ENCODE results near the gene TRIM45. TPM values are rescaled to one million over a fixed set of nuclear protein-coding genes. Genes with fewer than 3 reads are reported as not detected.

The TRIM45 gene
- total RNA-seq, 1 donor from 2014 or later = 5.6 TPM

GRCh38 chr1:117143871-117144270 lies 22.3 kb upstream of the TRIM45 start:
- DNase-seq (ENCODE audit: extremely low spot score in 2 of 2) = no peak

GRCh38 chr1:117143172-117143571 lies 21.6 kb upstream of the TRIM45 start:
- DNase-seq (ENCODE audit: extremely low spot score in 2 of 2) = no peak
- H3K4me1 ChIP-seq = peaks cover 16% of the 10 kb centered on the region
- TF ChIP-seq, protein P1, sequence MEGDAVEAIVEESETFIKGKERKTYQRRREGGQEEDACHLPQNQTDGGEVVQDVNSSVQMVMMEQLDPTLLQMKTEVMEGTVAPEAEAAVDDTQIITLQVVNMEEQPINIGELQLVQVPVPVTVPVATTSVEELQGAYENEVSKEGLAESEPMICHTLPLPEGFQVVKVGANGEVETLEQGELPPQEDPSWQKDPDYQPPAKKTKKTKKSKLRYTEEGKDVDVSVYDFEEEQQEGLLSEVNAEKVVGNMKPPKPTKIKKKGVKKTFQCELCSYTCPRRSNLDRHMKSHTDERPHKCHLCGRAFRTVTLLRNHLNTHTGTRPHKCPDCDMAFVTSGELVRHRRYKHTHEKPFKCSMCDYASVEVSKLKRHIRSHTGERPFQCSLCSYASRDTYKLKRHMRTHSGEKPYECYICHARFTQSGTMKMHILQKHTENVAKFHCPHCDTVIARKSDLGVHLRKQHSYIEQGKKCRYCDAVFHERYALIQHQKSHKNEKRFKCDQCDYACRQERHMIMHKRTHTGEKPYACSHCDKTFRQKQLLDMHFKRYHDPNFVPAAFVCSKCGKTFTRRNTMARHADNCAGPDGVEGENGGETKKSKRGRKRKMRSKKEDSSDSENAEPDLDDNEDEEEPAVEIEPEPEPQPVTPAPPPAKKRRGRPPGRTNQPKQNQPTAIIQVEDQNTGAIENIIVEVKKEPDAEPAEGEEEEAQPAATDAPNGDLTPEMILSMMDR (IDR thresholded peaks at IDR 0.05) = no peak
- TF ChIP-seq POLR2A (IDR thresholded peaks at IDR 0.05) (no peak), POLR2AphosphoS5 (IDR thresholded peaks at IDR 0.05; ENCODE audit: insufficient read depth in 1 of 2, low read depth in 1 of 2) (no peak)
- no peaks in the 10 kb centered on the region for H3K9me3 ChIP-seq
- H3K27me3 ChIP-seq = no peaks in the 10 kb centered on the region
- H3K36me3 ChIP-seq = no peaks in the 10 kb centered on the region
- no peak overlapping the region for H3K27ac ChIP-seq
- H3K4me3 ChIP-seq = no peak overlapping the region
- intact Hi-C loops (cut with DNase I) = no loop called here

More at GRCh38 chr1:117143871-117144270, 22.3 kb upstream of the TRIM45 start:
- intact Hi-C loops (cut with DNase I) = no loop called here
- Histone ChIP-seq H3K4me1 (peaks cover 21% of the 10 kb centered on the region), H3K9me3 (no peaks in the 10 kb centered on the region), H3K27me3 (no peaks in the 10 kb centered on the region), H3K36me3 (no peaks in the 10 kb centered on the region), H3K4me3 (no peak overlapping the region), H3K27ac (no peak overlapping the region)
- TF ChIP-seq POLR2A (IDR thresholded peaks at IDR 0.05) (no peak), POLR2AphosphoS5 (IDR thresholded peaks at IDR 0.05; ENCODE audit: insufficient read depth in 1 of 2, low read depth in 1 of 2) (no peak)
- TF ChIP-seq, protein P1 (IDR thresholded peaks at IDR 0.05) = no peak

- H3K4me1 ChIP-seq = peaks cover 7% of the 10 kb centered on the region
- TF ChIP-seq POLR2AphosphoS5 (IDR thresholded peaks at IDR 0.05; ENCODE audit: insufficient read depth in 1 of 2, low read depth in 1 of 2) (no peak), POLR2A (IDR thresholded peaks at IDR 0.05) (no peak)
- TF ChIP-seq, protein P1 (IDR thresholded peaks at IDR 0.05) = no peak
- DNase-seq (ENCODE audit: extremely low spot score in 2 of 2) = no peak
- no peaks in the 10 kb centered on the region for H3K27me3 ChIP-seq
- intact Hi-C loops (cut with DNase I) = no loop called here
- H3K9me3 ChIP-seq = no peaks in the 10 kb centered on the region
- no peaks in the 10 kb centered on the region for H3K36me3 ChIP-seq
- H3K27ac ChIP-seq = no peak overlapping the region
- H3K4me3 ChIP-seq = no peak overlapping the region
Measured at GRCh38 chr1:117142200-117142599, 20.7 kb upstream of the TRIM45 start.

DNA sequence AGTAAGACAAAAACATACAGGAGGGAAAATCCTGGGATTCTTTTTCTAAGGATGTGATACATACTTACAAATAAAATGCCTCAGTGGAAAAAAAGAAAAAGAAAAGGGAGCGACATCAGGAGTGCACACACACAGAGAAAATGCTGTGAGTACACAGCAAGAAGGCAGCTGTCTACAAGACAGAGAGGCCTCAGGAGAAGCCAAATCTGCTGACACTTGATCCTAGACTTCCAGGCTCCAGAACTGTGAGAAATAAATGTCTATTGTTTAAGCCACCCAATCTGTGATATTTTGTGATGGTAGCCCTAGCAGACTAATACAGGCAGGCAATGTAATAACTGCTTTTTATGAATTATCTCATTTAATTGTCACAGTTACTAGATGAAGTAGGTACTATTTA lies 17.0 kb upstream of the TRIM45 start:
- no peak overlapping the region for H3K4me3 ChIP-seq
- no peaks in the 10 kb centered on the region for H3K9me3 ChIP-seq
- no peak for DNase-seq (ENCODE audit: extremely low spot score in 2 of 2)
- no peaks in the 10 kb centered on the region for H3K36me3 ChIP-seq
- H3K27me3 ChIP-seq = no peaks in the 10 kb centered on the region
- H3K27ac ChIP-seq = no peak overlapping the region
- H3K4me1 ChIP-seq = no peaks in the 10 kb centered on the region
- intact Hi-C loops (cut with DNase I) = no loop called here
- TF ChIP-seq, protein P1 (IDR thresholded peaks at IDR 0.05) = no peak
- no peak for TF ChIP-seq POLR2A (IDR thresholded peaks at IDR 0.05)
- no peak for TF ChIP-seq POLR2AphosphoS5 (IDR thresholded peaks at IDR 0.05; ENCODE audit: insufficient read depth in 1 of 2, low read depth in 1 of 2)

DNA sequence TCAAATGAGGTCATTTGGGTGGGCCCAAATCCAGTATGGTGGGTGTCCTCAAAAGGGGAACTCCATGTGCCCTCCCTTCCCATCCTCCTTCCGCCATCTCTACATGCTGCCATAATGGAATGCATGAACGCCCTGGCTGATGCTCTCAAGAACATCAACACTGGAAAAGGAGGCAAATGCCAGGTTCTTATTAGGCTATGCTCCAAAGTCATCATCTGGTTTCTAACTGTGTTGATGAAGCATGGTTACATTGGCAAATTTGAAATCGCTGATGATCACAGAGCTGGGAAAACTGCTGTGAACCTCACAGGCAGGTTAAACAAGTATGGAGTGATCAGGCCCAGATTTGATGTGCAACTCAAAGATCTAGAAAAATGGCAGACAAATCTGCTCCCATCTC lies 16.6 kb upstream of the TRIM45 start:
- H3K27me3 ChIP-seq = no peaks in the 10 kb centered on the region
- DNase-seq (ENCODE audit: extremely low spot score in 2 of 2) = no peak
- no peaks in the 10 kb centered on the region for H3K9me3 ChIP-seq
- H3K4me1 ChIP-seq = no peaks in the 10 kb centered on the region
- H3K36me3 ChIP-seq = no peaks in the 10 kb centered on the region
- TF ChIP-seq, protein P1 (IDR thresholded peaks at IDR 0.05) = no peak
- TF ChIP-seq POLR2A (IDR thresholded peaks at IDR 0.05) (no peak), POLR2AphosphoS5 (IDR thresholded peaks at IDR 0.05; ENCODE audit: insufficient read depth in 1 of 2, low read depth in 1 of 2) (no peak)
- H3K4me3 ChIP-seq = no peak overlapping the region
- no peak overlapping the region for H3K27ac ChIP-seq
- intact Hi-C loops (cut with DNase I) = no loop called here
